ENCODE measurements around the gene ST6GALNAC3.
A peak's percentile ranks its signal among the peaks of the same experiment; 100 is the strongest.

ST6GALNAC3 gene

DNA sequence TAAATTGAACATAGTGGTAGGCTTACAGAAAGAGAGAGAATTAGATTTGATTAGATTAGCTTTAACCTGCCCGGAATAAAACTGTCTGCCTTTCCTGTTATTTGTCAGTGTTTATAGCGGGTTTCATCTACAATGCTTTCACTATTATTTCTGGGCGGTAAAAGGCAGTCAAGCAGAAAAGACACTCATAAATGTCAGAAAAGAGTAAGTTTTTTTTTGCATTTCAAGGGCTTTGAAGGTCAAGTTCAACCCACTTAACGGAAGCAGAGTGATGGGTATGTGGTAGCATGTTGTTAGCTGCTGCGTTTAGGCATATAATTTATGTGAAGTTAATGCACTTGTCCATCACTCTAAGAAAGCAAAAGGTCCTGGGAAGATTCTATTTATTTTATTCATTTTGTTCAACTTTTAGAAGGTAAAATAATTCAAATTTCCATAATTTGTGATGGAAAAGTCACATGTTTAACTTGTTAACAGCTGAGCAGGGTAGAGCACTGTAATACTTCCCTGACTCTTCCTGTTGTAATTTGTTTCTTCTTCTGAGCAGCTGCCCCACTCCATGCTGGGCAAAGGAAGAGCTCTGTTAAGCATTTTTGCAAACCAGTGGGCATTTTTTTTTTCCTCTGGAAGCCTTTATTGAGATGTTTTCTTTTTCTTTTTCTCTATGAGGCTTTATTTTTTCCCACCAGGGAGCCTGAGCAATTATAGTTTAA is 220.1 kb downstream of the ST6GALNAC3 start:
- peak overlapping the region; percentile 56 for H3K4me2 ChIP-seq (ENCODE audit: low read length)
- H3K36me3 ChIP-seq (ENCODE audit: control insufficient read depth, low read length), result no peaks in the 10 kb centered on the region
- no peaks in the 10 kb centered on the region for H3K9me3 ChIP-seq (ENCODE audit: control insufficient read depth, insufficient read depth, low read length)
- peak overlapping the region; percentile 45 for H3K4me3 ChIP-seq (ENCODE audit: low read length)
- no peaks in the 10 kb centered on the region for H4K20me1 ChIP-seq (ENCODE audit: control insufficient read depth, insufficient read depth, low read depth, low read length)
- H3K27ac ChIP-seq (ENCODE audit: low read depth, low read length), result peak overlapping the region; percentile 72
- no peak for TF ChIP-seq EZH2phosphoT487 (IDR thresholded peaks at IDR 0.05; ENCODE audit: borderline replicate concordance, low read length)
- TF ChIP-seq, protein P1, sequence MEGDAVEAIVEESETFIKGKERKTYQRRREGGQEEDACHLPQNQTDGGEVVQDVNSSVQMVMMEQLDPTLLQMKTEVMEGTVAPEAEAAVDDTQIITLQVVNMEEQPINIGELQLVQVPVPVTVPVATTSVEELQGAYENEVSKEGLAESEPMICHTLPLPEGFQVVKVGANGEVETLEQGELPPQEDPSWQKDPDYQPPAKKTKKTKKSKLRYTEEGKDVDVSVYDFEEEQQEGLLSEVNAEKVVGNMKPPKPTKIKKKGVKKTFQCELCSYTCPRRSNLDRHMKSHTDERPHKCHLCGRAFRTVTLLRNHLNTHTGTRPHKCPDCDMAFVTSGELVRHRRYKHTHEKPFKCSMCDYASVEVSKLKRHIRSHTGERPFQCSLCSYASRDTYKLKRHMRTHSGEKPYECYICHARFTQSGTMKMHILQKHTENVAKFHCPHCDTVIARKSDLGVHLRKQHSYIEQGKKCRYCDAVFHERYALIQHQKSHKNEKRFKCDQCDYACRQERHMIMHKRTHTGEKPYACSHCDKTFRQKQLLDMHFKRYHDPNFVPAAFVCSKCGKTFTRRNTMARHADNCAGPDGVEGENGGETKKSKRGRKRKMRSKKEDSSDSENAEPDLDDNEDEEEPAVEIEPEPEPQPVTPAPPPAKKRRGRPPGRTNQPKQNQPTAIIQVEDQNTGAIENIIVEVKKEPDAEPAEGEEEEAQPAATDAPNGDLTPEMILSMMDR (IDR thresholded peaks at IDR 0.05; ENCODE audit: low read depth, low read length, poor library complexity, severe bottlenecking), result no peak
- H3F3A ChIP-seq (ENCODE audit: control insufficient read depth, insufficient read depth), result peaks cover 3% of the 10 kb centered on the region; the same call in 1 of the 2 replicates
- no peaks in the 10 kb centered on the region for H3K9me2 ChIP-seq (replicated peaks; ENCODE audit: control insufficient read depth, low read length)
- no peaks in the 10 kb centered on the region for H3K79me2 ChIP-seq (ENCODE audit: control insufficient read depth, low read length)
- H3K4me1 ChIP-seq (ENCODE audit: control insufficient read depth, low read length), result peaks cover 48% of the 10 kb centered on the region
- no peaks in the 10 kb centered on the region for H3K27me3 ChIP-seq (ENCODE audit: control insufficient read depth, low read length)

DNA sequence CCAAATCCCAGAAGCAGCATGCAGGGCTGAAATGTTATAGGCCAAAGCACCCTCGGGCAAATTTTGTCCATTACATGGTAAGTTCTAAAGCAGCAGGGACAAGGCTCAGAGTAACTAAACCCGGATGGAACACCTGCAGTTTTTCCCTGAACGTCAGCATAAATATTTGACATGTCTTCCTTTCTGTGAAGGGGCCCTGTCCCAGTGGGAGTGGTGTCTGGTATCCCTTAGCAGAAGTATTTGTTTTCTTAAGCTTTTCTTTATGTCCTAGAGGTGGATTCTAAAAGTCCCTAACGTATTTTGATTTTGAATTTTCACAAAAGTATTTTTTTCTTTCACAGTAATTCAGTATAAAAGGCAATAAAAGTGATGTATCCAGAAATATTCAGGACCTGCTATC is 223.9 kb downstream of the ST6GALNAC3 start:
- no peak overlapping the region for H3K27ac ChIP-seq (ENCODE audit: low read depth, low read length)
- H3K9me2 ChIP-seq (replicated peaks; ENCODE audit: control insufficient read depth, low read length), result no peaks in the 10 kb centered on the region
- H3K4me1 ChIP-seq (ENCODE audit: control insufficient read depth, low read length), result peaks cover 31% of the 10 kb centered on the region
- TF ChIP-seq EZH2phosphoT487 (IDR thresholded peaks at IDR 0.05; ENCODE audit: borderline replicate concordance, low read length), result no peak
- TF ChIP-seq, protein P1 (IDR thresholded peaks at IDR 0.05; ENCODE audit: low read depth, low read length, poor library complexity, severe bottlenecking), result no peak
- no peak overlapping the region for H3K4me2 ChIP-seq (ENCODE audit: low read length)
- no peak overlapping the region for H3K4me3 ChIP-seq (ENCODE audit: low read length)
- no peaks in the 10 kb centered on the region for H3K79me2 ChIP-seq (ENCODE audit: control insufficient read depth, low read length)
- peaks cover 7% of the 10 kb centered on the region; the same call in 1 of the 2 replicates for H3K9me3 ChIP-seq (ENCODE audit: control insufficient read depth, insufficient read depth, low read length)
- H3K27me3 ChIP-seq (ENCODE audit: control insufficient read depth, low read length), result no peaks in the 10 kb centered on the region
- H3K36me3 ChIP-seq (ENCODE audit: control insufficient read depth, low read length), result no peaks in the 10 kb centered on the region
- peaks cover 3% of the 10 kb centered on the region; the same call in 1 of the 2 replicates for H3F3A ChIP-seq (ENCODE audit: control insufficient read depth, insufficient read depth)
- no peaks in the 10 kb centered on the region for H4K20me1 ChIP-seq (ENCODE audit: control insufficient read depth, insufficient read depth, low read depth, low read length)

DNA sequence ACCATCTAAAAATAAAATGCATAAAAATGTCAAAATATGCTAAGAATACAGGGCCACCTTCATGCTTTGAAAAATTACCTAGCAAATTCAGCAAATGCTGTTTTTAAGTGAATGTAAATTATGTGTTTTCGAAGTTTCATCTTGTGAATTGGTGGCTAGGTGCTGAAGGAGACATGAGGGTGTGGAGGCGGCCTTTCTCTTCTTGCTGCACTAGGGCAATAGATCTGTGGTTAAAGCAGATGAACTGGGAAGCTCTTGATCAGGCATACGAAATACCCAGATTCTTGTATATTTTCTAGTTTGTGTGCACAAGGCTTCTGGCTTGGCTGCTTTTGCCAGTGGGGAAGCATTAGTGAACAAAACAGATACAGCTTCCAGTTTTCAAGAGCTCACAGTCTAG is 224.5 kb downstream of the ST6GALNAC3 start:
- H3K79me2 ChIP-seq (ENCODE audit: control insufficient read depth, low read length), result no peaks in the 10 kb centered on the region
- H3K9me3 ChIP-seq (ENCODE audit: control insufficient read depth, insufficient read depth, low read length), result peaks cover 7% of the 10 kb centered on the region; the same call in 1 of the 2 replicates
- peaks cover 3% of the 10 kb centered on the region; the same call in 1 of the 2 replicates for H3F3A ChIP-seq (ENCODE audit: control insufficient read depth, insufficient read depth)
- no peak overlapping the region for H3K27ac ChIP-seq (ENCODE audit: low read depth, low read length)
- no peaks in the 10 kb centered on the region for H3K27me3 ChIP-seq (ENCODE audit: control insufficient read depth, low read length)
- no peaks in the 10 kb centered on the region for H3K9me2 ChIP-seq (replicated peaks; ENCODE audit: control insufficient read depth, low read length)
- no peaks in the 10 kb centered on the region for H4K20me1 ChIP-seq (ENCODE audit: control insufficient read depth, insufficient read depth, low read depth, low read length)
- TF ChIP-seq, protein P1 (IDR thresholded peaks at IDR 0.05; ENCODE audit: low read depth, low read length, poor library complexity, severe bottlenecking), result no peak
- TF ChIP-seq EZH2phosphoT487 (IDR thresholded peaks at IDR 0.05; ENCODE audit: borderline replicate concordance, low read length), result no peak
- H3K4me2 ChIP-seq (ENCODE audit: low read length), result no peak overlapping the region
- no peaks in the 10 kb centered on the region for H3K36me3 ChIP-seq (ENCODE audit: control insufficient read depth, low read length)
- peaks cover 25% of the 10 kb centered on the region for H3K4me1 ChIP-seq (ENCODE audit: control insufficient read depth, low read length)
- H3K4me3 ChIP-seq (ENCODE audit: low read length), result no peak overlapping the region
